Tibial artery (tissue), 4 donors: Measurements from ENCODE around the gene TAF1C.

Source experiments
- DNase-seq, 2 donors: peaks; one replicate each; pipeline ENCODE4 v3.0.0-alpha.2; 2019
- H3K27ac ChIP-seq, 2 donors: fragments of 200-600 bp; sonication (generic) in 1 of 2; 1 replicate in 1 of 2; 2 replicates in 1 of 2; pipeline ENCODE4 v1.5.1; 2018 to 2019; ENCODE audit warnings: mild to moderate bottlenecking in 1 of 2
- H3K27me3 ChIP-seq, 2 donors: fragments of 200-600 bp; sonication (generic) in 1 of 2; one replicate each; pipeline versions ENCODE4 v1.5.1 to v1.6.0; 2016 to 2019
- H3K36me3 ChIP-seq, 3 donors: fragments of 200-600 bp; sonication (generic) in 2 of 3; one replicate each; pipeline ENCODE4 v1.5.1; 2016 to 2019; ENCODE audit warnings: mild to moderate bottlenecking in 2 of 3
- H3K4me1 ChIP-seq, 4 donors: fragments of 200-600 bp; sonication (generic) in 2 of 4; 1 replicate in 3 of 4; 2 replicates in 1 of 4; pipeline ENCODE4 v1.5.1; 2016 to 2019
- H3K4me3 ChIP-seq, 2 donors: fragments of 200-600 bp; sonication (generic) in 1 of 2; 1 replicate in 1 of 2; 2 replicates in 1 of 2; pipeline ENCODE4 v1.5.1; 2018 to 2019; ENCODE audit warnings: mild to moderate bottlenecking in 2 of 2
- H3K9me3 ChIP-seq, 3 donors: fragments of 200-600 bp; sonication (generic) in 1 of 3; one replicate each; pipeline ENCODE4 v1.5.1; 2016 to 2019
- intact Hi-C: fragments of 100-400 bp; cut with DNase I; formaldehyde crosslinking; loops from one replicate; pipeline ENCODE4 v1.15.0; 2023; ENCODE audit warnings: low total_unique reads
- TF ChIP-seq, protein P1 (sequence below), 2 experiments: fragments of 200-600 bp in 1 of 2; fragments of 450-650 bp in 1 of 2; IDR thresholded peaks; one replicate each; pipeline ENCODE4 v1.5.1; 2017 to 2019; ENCODE audit warnings: antibody characterized with exemption in 2 of 2, mild to moderate bottlenecking in 1 of 2, moderate library complexity in 1 of 2

Gene TAF1C

DNA sequence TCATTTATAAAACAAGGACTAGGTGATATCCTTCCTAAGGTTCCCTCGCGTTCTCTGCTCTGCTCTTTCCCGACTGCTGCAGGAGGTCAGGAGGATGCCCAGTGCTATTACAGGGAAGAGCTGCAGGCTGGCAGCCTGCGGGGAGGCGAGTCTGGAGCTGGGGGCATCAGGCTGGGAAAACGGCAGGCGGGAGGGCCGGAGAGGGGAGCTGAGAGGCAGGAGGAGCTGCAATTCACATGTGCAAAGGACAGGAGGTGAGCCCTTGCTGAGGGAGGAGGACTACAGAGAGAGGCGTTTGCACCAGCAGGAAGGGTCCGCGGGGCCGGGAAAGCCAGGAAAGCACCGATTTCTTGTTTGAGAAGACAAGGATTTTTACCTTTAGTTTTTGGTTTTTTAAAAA is 12.2 kb upstream of the TAF1C start:
- no peaks in the 10 kb centered on the region for H3K9me3 ChIP-seq
- TF ChIP-seq, protein P1, sequence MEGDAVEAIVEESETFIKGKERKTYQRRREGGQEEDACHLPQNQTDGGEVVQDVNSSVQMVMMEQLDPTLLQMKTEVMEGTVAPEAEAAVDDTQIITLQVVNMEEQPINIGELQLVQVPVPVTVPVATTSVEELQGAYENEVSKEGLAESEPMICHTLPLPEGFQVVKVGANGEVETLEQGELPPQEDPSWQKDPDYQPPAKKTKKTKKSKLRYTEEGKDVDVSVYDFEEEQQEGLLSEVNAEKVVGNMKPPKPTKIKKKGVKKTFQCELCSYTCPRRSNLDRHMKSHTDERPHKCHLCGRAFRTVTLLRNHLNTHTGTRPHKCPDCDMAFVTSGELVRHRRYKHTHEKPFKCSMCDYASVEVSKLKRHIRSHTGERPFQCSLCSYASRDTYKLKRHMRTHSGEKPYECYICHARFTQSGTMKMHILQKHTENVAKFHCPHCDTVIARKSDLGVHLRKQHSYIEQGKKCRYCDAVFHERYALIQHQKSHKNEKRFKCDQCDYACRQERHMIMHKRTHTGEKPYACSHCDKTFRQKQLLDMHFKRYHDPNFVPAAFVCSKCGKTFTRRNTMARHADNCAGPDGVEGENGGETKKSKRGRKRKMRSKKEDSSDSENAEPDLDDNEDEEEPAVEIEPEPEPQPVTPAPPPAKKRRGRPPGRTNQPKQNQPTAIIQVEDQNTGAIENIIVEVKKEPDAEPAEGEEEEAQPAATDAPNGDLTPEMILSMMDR (IDR thresholded peaks at IDR 0.05): no peak
- no peak for DNase-seq
- H3K36me3 ChIP-seq: no peaks in the 10 kb centered on the region
- H3K27ac ChIP-seq: no peak overlapping the region
- no peaks in the 10 kb centered on the region for H3K4me1 ChIP-seq
- peaks cover 0 to 36% of the 10 kb centered on the region in 2 donors for H3K27me3 ChIP-seq
- H3K4me3 ChIP-seq: no peak overlapping the region
- intact Hi-C loops: no loop called here

DNA sequence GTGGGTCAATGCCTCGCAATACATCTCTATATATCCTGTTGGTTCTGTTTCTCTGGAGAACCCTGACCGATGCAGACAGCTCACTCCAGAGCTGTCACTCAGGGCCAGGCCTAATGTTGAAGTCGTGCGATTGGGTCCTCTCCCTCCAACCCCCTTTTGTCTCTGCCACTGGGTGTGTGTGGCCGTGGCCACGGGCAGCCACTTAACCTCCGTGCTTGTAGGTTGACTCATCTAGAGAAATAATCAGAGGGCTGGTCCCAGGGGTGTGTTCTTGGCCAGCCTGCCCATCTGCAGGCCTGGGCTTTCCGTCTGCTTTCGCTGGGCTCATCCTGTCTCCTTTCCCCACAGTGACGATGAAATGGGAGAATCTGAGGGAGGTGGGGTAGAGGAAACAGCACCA is 11.5 kb upstream of the TAF1C start:
- intact Hi-C loops: no loop called here

DNA sequence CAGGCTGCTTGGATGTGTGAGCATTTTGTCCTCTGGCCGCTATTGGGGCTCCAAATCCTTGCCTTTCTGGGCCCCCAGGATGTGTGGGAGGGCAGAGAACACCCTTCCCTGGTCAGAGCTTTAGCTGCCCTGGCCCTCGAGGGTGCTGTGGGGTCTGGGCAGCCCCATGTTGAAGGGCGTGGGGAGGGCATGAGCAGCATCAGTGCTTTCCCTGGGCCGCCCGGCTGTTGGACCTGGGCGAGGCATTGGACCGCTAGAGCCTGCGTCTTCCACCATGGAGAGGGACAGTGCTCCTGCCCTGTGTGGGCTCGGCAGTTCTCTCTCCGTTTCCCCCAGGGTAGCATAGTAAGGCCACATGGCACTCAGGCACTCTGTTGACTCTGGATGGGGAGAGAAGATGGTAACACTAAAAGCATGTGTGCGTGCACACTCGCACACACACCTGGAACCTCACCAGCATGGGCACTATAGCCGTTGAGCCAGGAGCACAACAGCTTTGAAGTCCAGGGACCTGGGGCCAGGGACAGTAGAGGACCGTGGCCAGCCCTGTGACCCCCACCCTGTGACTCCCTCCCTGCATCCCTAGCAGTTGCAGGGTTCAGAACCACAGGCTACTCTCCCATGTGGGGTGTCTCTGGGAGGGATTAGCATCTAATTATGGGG is 10.7 kb upstream of the TAF1C start:
- TF ChIP-seq, protein P1 (IDR thresholded peaks at IDR 0.05): no peak
- Histone ChIP-seq H3K4me1 (no peaks in the 10 kb centered on the region), H3K27ac (no peak overlapping the region), H3K4me3 (no peak overlapping the region), H3K27me3 (peaks cover 0 to 34% of the 10 kb centered on the region in 2 donors), H3K9me3 (no peaks in the 10 kb centered on the region), H3K36me3 (no peaks in the 10 kb centered on the region)
- DNase-seq: no peak
- intact Hi-C loops: no loop called here

More for the DNA sequence above, 11.5 kb upstream of the TAF1C start:
- Histone ChIP-seq H3K4me1 (no peaks in the 10 kb centered on the region), H3K9me3 (no peaks in the 10 kb centered on the region), H3K36me3 (no peaks in the 10 kb centered on the region), H3K27me3 (peaks cover 0 to 36% of the 10 kb centered on the region in 2 donors), H3K4me3 (no peak overlapping the region), H3K27ac (no peak overlapping the region)
- no peak for DNase-seq
- TF ChIP-seq, protein P1 (IDR thresholded peaks at IDR 0.05): no peak

DNA sequence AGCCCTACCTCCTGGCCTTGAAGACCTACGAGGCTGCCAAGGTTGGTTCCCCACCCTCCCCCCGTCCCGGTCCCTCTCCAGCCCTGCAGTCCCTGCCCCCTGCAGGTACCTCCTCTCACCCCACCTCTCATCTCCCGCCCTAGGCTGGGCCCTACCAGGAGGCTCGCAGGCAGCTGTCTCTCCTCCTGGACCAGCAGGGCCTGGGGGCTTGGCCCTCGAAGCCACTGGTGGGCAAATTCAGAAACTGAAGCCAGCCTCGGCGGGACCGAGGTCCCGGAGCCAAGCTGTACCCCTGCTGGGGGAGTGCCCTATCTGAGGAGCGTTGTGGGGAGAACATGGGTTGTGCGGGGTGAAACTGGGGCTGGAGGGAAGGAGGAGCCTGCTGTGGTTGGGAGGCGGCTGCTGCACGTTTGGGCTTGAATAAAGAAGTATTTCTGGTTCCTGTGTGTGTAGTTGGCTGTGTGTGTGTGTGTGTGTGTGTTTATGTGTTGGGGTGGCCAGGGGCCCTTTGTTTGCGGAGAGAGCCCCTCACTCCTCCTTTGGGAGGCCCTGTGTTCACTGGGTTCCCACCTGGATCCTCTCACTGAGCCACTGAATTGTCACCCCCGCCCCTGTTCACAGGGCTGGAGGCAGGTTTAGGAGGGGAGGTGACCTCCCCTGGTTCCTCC is 10.0 kb upstream of the TAF1C start:
- no peak overlapping the region for H3K27ac ChIP-seq

DNA sequence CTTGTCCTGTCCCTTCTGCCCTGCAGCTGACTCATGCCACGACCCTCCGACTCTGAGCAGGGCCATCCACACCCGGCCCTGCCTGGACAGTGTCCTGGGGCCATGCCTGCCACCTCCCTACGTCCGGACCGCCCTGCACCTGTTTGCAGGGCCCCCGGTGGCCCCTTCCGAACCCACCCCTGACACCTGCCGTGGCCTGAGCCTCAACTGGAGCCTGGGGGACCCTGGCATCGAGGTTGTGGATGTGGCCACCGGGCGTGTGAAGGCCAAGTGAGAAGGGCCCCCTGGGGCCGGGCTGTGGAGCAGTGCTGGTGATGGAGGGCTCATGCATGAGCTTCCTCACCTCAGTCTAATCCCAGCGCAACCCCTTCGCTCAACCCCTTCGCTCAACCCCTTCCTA is 9.2 kb upstream of the TAF1C start:
- no peak overlapping the region for H3K27ac ChIP-seq
- no peaks in the 10 kb centered on the region for H3K4me1 ChIP-seq
- intact Hi-C loops: no loop called here
- TF ChIP-seq, protein P1 (IDR thresholded peaks at IDR 0.05): no peak
- H3K9me3 ChIP-seq: no peaks in the 10 kb centered on the region
- H3K36me3 ChIP-seq: no peaks in the 10 kb centered on the region
- H3K4me3 ChIP-seq: no peak overlapping the region
- DNase-seq: no peak
- H3K27me3 ChIP-seq: peaks cover 0 to 34% of the 10 kb centered on the region in 2 donors

More for the DNA sequence above, 10.0 kb upstream of the TAF1C start:
- intact Hi-C loops: no loop called here
- Histone ChIP-seq H3K36me3 (no peaks in the 10 kb centered on the region), H3K4me3 (no peak overlapping the region), H3K9me3 (no peaks in the 10 kb centered on the region), H3K27me3 (peaks cover 0 to 34% of the 10 kb centered on the region in 2 donors), H3K4me1 (no peaks in the 10 kb centered on the region)
- TF ChIP-seq, protein P1 (IDR thresholded peaks at IDR 0.05): no peak
- DNase-seq: no peak
